IPS DF 6.9 (cell line): ENCODE results near the gene PSMG1.
"Not testable (repeated sequence)": the region's sequence is repeated elsewhere in the genome, so short reads cannot be mapped to it uniquely, and the experiment has no call there.

Experiments used
- DNase-seq: peaks from one replicate; pipeline ENCODE4 v3.0.0-alpha.2; 2013; ENCODE audit warnings: low read depth, low spot score
- H3K27ac ChIP-seq: one replicate; pipeline ENCODE4 v1.5.1; 2013; ENCODE audit warnings: low read length, control low read depth
- H3K27me3 ChIP-seq: 2 replicates; pipeline ENCODE4 v1.6.1; 2013; ENCODE audit warnings: mild to moderate bottlenecking, low read length; ENCODE audit not compliant: control insufficient read depth, insufficient read depth
- H3K36me3 ChIP-seq: 2 replicates; pipeline ENCODE4 v1.6.1; 2013; ENCODE audit warnings: low read length; ENCODE audit not compliant: control insufficient read depth, insufficient read depth
- H3K4me1 ChIP-seq: 2 replicates; pipeline ENCODE4 v1.6.1; 2013; ENCODE audit warnings: low read length; ENCODE audit not compliant: control insufficient read depth, insufficient read depth
- H3K4me3 ChIP-seq: 2 replicates; pipeline ENCODE4 v1.5.1; 2013; ENCODE audit warnings: mild to moderate bottlenecking, low read length
- H3K9me3 ChIP-seq: 2 replicates; pipeline ENCODE4 v1.6.1; 2013; ENCODE audit warnings: low read length, inconsistent platforms; ENCODE audit not compliant: control insufficient read depth, insufficient read depth
- WGBS: extraction: QIAGEN DNeasy Blood & Tissue Kit; methylation state at CpG from one replicate; pipeline ENCODE4 v1.1.7; 2013; ENCODE audit warnings: mixed read lengths, missing lambda C conversion rate; ENCODE audit not compliant: insufficient read length, insufficient coverage; 5-methylcytosine and 5-hydroxymethylcytosine counted together

PSMG1 gene

DNA sequence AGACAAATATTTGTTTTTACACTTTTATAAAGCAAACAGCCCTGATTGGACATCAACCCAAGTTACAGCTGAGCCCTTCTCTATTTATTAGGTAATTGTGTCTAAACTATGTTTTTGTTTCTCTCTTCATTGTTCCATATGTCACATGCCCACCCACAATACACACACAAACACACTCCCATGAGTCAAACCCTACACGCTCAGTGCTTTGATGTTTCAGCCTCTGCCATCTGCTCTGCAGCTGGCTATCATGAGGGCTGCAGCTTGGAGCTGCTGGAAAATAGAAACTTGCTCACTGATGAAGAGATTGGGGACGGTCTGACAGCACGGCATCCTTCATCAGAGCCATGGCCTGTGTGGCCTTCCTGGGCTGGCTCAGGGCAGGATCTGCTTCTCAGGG lies 41.7 kb downstream of the PSMG1 start:
- no peak overlapping the region for H3K4me3 ChIP-seq
- H3K27me3 ChIP-seq: no peaks in the 10 kb centered on the region
- no peaks in the 10 kb centered on the region for H3K36me3 ChIP-seq
- no peaks in the 10 kb centered on the region for H3K9me3 ChIP-seq
- no CpG with 5 or more reads among the region's 3 CpGs for WGBS
- H3K4me1 ChIP-seq: peaks cover 3% of the 10 kb centered on the region; the same call in 1 of the 2 replicates
- H3K27ac ChIP-seq: no peak overlapping the region
- no peak for DNase-seq

DNA sequence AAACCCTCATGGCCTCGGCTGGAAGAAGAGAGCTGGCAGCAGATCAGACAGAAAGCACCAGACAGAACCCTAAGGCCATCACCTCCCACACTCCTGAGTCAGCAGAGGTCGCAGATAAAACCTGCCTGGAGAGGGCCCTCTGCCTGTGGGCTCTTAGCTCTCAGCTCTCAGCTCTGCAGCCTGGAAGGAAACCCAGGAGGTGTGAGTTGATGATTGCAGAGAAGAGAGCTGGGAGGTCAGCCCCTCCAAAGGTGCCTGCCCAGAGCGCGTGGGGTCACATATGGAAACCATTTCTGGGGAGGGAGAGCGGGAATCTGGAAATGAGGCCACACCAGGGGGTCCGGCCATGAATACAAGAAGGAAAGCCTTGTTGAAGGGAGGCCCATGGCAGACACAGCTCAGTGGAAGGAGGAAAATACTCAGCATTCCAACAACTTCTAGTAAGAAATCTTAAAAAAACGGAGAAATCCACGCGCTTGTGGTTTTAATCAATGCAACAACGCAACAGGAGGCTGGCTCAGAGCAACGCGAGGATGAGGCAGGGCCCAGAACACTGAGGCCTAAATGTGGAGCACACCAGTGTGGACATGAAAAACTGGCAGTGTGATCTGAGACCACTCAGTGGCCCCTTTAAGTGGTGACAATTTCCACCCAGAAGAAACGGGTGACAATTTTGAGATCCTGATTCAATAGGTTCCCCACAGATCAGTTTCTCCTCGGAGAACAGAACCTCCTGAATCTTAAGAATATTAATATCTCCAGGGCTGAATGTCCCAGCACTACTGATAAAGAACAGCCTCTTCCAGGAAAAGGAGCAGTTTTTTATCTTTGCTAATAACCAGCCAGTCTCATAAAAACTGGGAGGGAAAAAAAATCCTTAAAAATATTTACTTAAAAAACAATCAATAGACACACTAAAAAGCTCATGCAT lies 45.7 kb downstream of the PSMG1 start:
- Histone ChIP-seq H3K9me3 (no peaks in the 10 kb centered on the region), H3K27ac (no peak overlapping the region), H3K4me3 (no peak overlapping the region), H3K4me1 (peaks cover 3% of the 10 kb centered on the region; the same call in 1 of the 2 replicates), H3K27me3 (no peaks in the 10 kb centered on the region), H3K36me3 (no peaks in the 10 kb centered on the region)
- no CpG with 5 or more reads among the region's 14 CpGs for WGBS
- DNase-seq: no peak

DNA sequence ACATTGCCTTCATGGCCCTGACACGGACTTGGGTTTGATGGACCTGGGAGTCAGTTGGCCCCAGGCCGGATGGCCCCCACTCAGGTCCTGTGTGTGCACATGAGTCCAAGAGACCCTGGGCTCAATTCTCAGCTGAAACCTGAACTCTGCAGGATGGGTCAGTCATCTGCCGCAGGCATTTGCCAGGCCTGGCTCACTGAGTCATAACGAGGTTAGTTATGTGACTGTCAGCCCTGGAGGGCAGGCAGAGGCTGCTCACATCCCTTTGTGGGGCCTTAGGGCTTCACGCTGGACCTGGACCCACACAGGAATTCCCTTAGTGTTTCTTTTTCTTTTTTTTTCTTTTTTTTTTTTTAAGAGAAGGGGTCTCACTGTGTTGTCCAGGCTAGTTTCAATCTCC lies 46.5 kb downstream of the PSMG1 start:
- Histone ChIP-seq H3K4me3 (no peak overlapping the region), H3K9me3 (no peaks in the 10 kb centered on the region), H3K36me3 (no peaks in the 10 kb centered on the region), H3K27ac (no peak overlapping the region), H3K27me3 (no peaks in the 10 kb centered on the region), H3K4me1 (peaks cover 3% of the 10 kb centered on the region; the same call in 1 of the 2 replicates)
- no peak for DNase-seq
- no CpG with 5 or more reads among the region's 5 CpGs for WGBS

DNA sequence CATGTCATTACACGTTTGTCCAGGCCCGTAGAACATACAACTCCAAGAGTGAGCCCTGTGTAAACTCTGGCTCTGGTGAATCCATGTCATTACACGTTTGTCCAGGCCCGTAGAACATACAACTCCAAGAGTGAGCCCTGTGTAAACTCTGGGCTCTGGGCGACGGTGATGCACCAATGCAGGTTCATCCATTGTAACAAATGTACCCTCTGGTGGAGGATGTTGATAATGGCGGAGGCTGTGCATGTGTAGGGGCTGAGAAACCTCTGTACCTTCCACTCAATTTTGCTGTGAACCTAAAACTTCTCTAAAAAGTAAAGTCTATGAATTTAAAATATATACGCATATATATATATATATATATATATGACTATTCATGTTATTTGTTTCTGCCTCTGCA lies 47.1 kb downstream of the PSMG1 start:
- not testable (repeated sequence) for H3K36me3 ChIP-seq, DNase-seq, H3K27ac ChIP-seq, H3K4me3 ChIP-seq, H3K27me3 ChIP-seq, H3K4me1 ChIP-seq, H3K9me3 ChIP-seq
- WGBS: no CpG with 5 or more reads among the region's 8 CpGs

DNA sequence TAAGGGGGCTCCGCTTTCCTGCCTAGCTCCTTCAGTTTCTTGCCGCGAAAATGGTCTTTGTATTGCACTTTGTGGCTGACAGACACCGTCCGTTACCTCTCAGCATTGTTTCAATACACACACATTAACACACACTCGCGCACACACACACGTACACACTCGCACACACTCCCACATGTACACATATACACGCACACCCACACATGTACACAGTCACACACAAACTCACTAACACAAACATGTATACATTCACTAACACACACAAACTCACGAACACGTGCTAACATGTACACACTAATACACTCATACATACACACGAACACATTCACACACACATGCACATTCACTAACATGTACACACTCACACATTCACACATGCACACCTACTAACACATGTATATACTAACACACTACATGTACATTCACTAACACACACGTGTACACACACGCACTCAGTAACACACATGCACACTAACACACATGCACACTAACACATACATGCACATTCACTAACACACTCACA lies 48.9 kb downstream of the PSMG1 start:
- H3K4me3 ChIP-seq: no peak overlapping the region
- WGBS: 100% methylated on average over 9 of the region's 15 CpGs

DNA sequence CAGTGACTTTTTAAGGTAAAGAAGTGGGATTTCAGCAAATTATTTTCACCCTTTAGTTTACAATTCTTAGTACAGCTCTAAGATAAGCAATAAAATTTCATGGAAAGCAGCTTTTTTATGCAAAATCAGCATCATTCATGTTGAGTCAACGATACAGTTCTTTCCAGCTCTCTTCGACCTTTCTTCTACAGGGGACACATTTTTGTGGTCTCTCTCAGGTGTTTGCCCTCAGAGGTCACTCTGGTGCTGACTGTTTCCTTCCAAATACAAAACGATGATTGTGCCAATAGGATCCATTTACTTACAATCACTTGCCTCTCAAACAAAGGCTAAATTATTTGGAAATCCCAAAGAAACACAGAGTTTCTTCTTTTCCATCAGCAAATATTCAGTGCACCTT lies 51.0 kb downstream of the PSMG1 start:
- WGBS: no CpG with 5 or more reads among the region's 3 CpGs
- no peaks in the 10 kb centered on the region for H3K27me3 ChIP-seq
- no peaks in the 10 kb centered on the region; the same call in 1 of the 2 replicates for H3K4me1 ChIP-seq
- H3K4me3 ChIP-seq: no peak overlapping the region
- DNase-seq: no peak
- no peak overlapping the region for H3K27ac ChIP-seq
- H3K9me3 ChIP-seq: no peaks in the 10 kb centered on the region
- no peaks in the 10 kb centered on the region for H3K36me3 ChIP-seq

More for the DNA sequence above, 48.9 kb downstream of the PSMG1 start:
- DNase-seq: no peak
- Histone ChIP-seq H3K36me3 (no peaks in the 10 kb centered on the region), H3K4me1 (peaks cover 3% of the 10 kb centered on the region; the same call in 1 of the 2 replicates), H3K27ac (no peak overlapping the region), H3K9me3 (no peaks in the 10 kb centered on the region), H3K27me3 (no peaks in the 10 kb centered on the region)

DNA sequence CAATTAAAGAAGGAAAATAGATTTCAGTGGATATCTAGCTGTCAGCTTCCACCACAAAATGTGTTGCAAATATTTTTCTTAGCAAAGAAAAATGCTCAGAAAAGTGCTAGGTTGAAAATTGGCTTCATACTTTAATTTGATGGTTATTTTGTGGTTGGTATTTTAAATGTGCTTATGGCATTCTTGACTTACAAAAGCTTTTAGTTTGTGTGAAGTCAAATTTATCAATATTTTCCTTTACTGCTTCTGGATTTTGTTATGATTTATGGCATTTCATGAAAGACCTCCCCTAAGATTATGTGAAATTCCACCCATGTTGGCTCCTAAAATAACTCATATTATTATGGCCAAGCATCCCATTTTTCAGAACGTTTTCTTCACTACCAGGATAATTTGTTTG lies 51.5 kb downstream of the PSMG1 start:
- WGBS: no CpG with 5 or more reads among the region's 1 CpG
- DNase-seq: no peak
- no peaks in the 10 kb centered on the region for H3K27me3 ChIP-seq
- no peaks in the 10 kb centered on the region for H3K36me3 ChIP-seq
- no peaks in the 10 kb centered on the region for H3K9me3 ChIP-seq
- no peak overlapping the region for H3K4me3 ChIP-seq
- H3K27ac ChIP-seq: no peak overlapping the region
- H3K4me1 ChIP-seq: no peaks in the 10 kb centered on the region

DNA sequence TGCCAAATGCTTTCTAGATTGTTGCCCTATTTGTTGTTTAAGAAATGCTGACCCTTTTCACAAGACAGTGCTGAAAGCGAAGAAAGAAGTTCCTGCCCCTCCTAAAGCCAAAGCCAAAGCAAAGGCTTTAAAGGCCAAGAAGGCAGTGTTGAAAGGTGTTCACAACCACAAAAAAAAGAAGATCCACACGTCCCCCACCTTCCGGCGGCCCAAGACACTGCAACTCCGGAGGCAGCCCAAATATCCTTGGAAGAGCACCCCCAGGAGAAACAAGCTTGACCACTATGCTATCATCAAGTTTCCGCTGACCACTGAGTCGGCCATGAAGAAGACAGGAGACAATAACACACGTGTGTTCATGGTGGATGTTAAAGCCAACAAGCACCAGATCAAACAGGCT lies 55.7 kb downstream of the PSMG1 start:
- Histone ChIP-seq H3K27ac (no peak overlapping the region), H3K36me3 (0 out of 2 replicates have a peak, but pooled peaks cover 2% of the 10 kb centered on the region), H3K4me1 (peaks cover 3% of the 10 kb centered on the region), H3K4me3 (no peak overlapping the region), H3K27me3 (no peaks in the 10 kb centered on the region), H3K9me3 (no peaks in the 10 kb centered on the region)
- WGBS: no CpG with 5 or more reads among the region's 8 CpGs
- no peak for DNase-seq

DNA sequence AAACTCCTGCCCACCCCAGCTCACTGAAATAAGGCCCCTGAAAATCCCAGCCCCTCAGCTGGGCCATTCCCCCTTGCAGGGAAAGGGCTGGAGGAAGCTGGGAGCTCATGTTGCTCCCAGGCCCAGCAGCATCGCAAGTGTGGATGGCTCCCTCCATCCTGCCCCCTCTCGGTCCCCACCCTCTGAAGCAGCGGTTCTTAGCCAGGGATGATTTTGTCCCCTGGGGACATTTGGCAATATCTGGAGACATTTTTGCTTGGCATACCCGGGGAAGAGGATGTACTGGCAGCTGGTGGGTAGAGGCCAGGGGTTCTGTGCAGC lies 56.8 kb downstream of the PSMG1 start:
- Histone ChIP-seq H3K36me3 (0 out of 2 replicates have a peak, but pooled peaks cover 2% of the 10 kb centered on the region), H3K4me1 (peaks cover 3% of the 10 kb centered on the region), H3K4me3 (no peak overlapping the region), H3K27me3 (no peaks in the 10 kb centered on the region), H3K27ac (no peak overlapping the region), H3K9me3 (no peaks in the 10 kb centered on the region)
- DNase-seq: no peak
- WGBS: no CpG with 5 or more reads among the region's 4 CpGs

DNA sequence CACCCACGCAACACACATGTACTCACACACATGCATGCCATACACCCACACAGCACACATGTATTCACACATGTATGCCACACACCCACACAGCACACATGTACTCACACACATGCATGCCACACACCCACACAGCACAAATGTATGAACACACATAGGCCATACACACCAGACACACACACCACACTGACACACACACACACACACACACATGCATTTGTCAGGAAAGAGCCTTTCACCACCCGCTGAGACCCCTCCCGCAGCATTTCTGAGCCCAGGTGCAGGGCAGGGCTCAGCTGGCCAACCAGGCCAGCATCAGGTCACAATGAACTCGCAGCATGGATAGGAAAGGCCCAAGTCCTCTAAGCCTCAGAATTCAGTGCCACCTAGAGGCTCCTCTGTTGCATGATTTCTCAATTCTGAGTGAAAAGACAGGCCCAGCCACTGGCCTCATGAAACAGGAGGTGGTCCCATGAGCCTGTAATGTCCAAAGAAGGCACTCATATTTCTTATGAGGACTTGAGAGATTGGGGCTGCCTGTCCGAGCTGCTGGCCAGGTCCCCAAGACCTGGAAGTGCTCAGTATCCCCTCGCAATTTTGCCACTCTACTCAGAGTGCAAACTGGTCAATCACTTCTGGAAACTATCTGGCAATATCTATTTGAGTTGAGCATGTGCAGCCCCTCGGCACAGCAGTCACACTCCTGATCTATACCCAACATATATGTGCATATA lies 57.3 kb downstream of the PSMG1 start:
- DNase-seq: peak; percentile 77
- Histone ChIP-seq H3K4me3 (no peak overlapping the region), H3K9me3 (no peaks in the 10 kb centered on the region), H3K27me3 (no peaks in the 10 kb centered on the region), H3K27ac (no peak overlapping the region), H3K36me3 (0 out of 2 replicates have a peak, but pooled peaks cover 2% of the 10 kb centered on the region), H3K4me1 (peaks cover 3% of the 10 kb centered on the region)
- no CpG with 5 or more reads among the region's 7 CpGs for WGBS
